ENCODE results near the gene IP6K1. TPM values are rescaled to one million over a fixed set of nuclear protein-coding genes. Genes with fewer than 3 reads are reported as not detected.

IP6K1 gene
- total and polyA plus RNA-seq, 7 donors = 13.8 to 37.1 (median 29.1) TPM

- Histone ChIP-seq H3K4me3 (no peak overlapping the region), H3K36me3 (peaks cover 6 to 44% (median 8%) of the 10 kb centered on the region in 4 donors), H3K27ac (no peak overlapping the region), H3K9me3 (no peaks in the 10 kb centered on the region), H3K27me3 (no peaks in the 10 kb centered on the region), H3K4me1 (peaks cover 0 to 23% (median 20%) of the 10 kb centered on the region in 4 donors)
- peak; percentile 65 for DNase-seq
- TF ChIP-seq POLR2AphosphoS5 (IDR thresholded peaks at IDR 0.05) (no peak), EP300 (IDR thresholded peaks at IDR 0.05) (no peak), CTCF (IDR thresholded peaks at IDR 0.05) (no peak), POLR2A (IDR thresholded peaks at IDR 0.05) (no peak)
- 93 to 94% methylated on average over 13 of the region's 13 CpGs for WGBS, 2 donors
- intact Hi-C loops (cut with DNase I) = no loop called here
These were observed 70.7 kb downstream of the IP6K1 start for GRCh38 chr3:49715611-49716121.

GRCh38 chr3:49714728-49715550 lies 71.4 kb downstream of the IP6K1 start:
- H3K36me3 ChIP-seq = peaks cover 6 to 42% (median 8%) of the 10 kb centered on the region in 4 donors
- no peak for TF ChIP-seq EP300 (IDR thresholded peaks at IDR 0.05)
- TF ChIP-seq CTCF (IDR thresholded peaks at IDR 0.05) = no peak
- no peak for TF ChIP-seq POLR2A (IDR thresholded peaks at IDR 0.05)
- H3K9me3 ChIP-seq = no peaks in the 10 kb centered on the region
- DNase-seq = peak; percentile 58
- no peak overlapping the region for H3K27ac ChIP-seq
- no peaks in the 10 kb centered on the region for H3K27me3 ChIP-seq
- no peak overlapping the region for H3K4me3 ChIP-seq
- peaks cover 0 to 17% (median 16%) of the 10 kb centered on the region in 4 donors for H3K4me1 ChIP-seq
- WGBS, 2 donors = 89 to 93% methylated on average over 13 of the region's 13 CpGs
- intact Hi-C loops (cut with DNase I) = no loop called here

GRCh38 chr3:49713336-49714105 lies 72.8 kb downstream of the IP6K1 start:
- intact Hi-C loops (cut with DNase I) = no loop called here
- no peaks in the 10 kb centered on the region for H3K9me3 ChIP-seq
- H3K36me3 ChIP-seq = peaks cover 6 to 43% (median 8%) of the 10 kb centered on the region in 4 donors
- H3K27ac ChIP-seq = no peak overlapping the region
- WGBS, 2 donors = 94 to 96% methylated on average over 25 of the region's 25 CpGs
- peaks cover 0 to 5% (median 4%) of the 10 kb centered on the region in 4 donors for H3K4me1 ChIP-seq
- TF ChIP-seq CTCF (IDR thresholded peaks at IDR 0.05) (no peak), POLR2A (IDR thresholded peaks at IDR 0.05) (no peak), POLR2AphosphoS5 (IDR thresholded peaks at IDR 0.05) (no peak), EP300 (IDR thresholded peaks at IDR 0.05) (no peak)
- peak; percentile 58 for DNase-seq
- no peak overlapping the region for H3K4me3 ChIP-seq
- H3K27me3 ChIP-seq = no peaks in the 10 kb centered on the region

GRCh38 chr3:49712631-49713317 lies 73.6 kb downstream of the IP6K1 start:
- Histone ChIP-seq H3K4me3 (no peak overlapping the region), H3K27me3 (no peaks in the 10 kb centered on the region), H3K27ac (no peak overlapping the region), H3K4me1 (no peaks in the 10 kb centered on the region), H3K36me3 (peaks cover 6 to 45% (median 8%) of the 10 kb centered on the region in 4 donors), H3K9me3 (no peaks in the 10 kb centered on the region)
- 61 to 72% methylated on average over 7 of the region's 7 CpGs for WGBS, 2 donors
- intact Hi-C loops (cut with DNase I) = no loop called here
- TF ChIP-seq CTCF (IDR thresholded peaks at IDR 0.05) (no peak), POLR2A (IDR thresholded peaks at IDR 0.05) (no peak), POLR2AphosphoS5 (IDR thresholded peaks at IDR 0.05) (no peak), EP300 (IDR thresholded peaks at IDR 0.05) (no peak)
- peak; percentile 58 for DNase-seq

All from sigmoid colon (tissue), 7 donors.